ENCODE measurements around the gene ZNF100. TPM values are rescaled to one million over a fixed set of nuclear protein-coding genes. Genes with fewer than 3 reads are reported as not detected.
"Not testable (repeated sequence)": the region's sequence is repeated elsewhere in the genome, so short reads cannot be mapped to it uniquely, and the experiment has no call there.

Gene ZNF100
- total RNA-seq, 1 donor, result 5.2 TPM

DNA sequence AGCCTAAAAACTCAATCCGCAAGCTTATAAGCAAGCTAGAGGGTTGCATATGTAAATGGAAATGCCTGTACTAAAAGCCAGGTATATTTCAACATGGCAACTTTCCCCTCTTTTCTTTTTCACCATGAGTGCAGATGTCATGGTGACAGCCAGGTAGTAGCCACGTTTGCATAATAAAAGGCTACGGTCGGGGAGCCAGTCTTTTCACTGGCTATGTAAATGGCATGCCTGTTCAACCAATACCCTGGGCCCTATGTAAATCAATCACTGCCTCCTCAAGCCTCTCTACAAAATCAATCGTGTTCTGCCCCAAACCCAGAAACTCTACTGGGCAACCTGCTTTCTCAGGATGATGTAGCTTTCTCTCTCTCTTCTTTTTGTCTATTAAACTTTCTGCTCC is 87.4 kb downstream of the ZNF100 start:
- DNase-seq (ENCODE audit: low read depth), result no peak

DNA sequence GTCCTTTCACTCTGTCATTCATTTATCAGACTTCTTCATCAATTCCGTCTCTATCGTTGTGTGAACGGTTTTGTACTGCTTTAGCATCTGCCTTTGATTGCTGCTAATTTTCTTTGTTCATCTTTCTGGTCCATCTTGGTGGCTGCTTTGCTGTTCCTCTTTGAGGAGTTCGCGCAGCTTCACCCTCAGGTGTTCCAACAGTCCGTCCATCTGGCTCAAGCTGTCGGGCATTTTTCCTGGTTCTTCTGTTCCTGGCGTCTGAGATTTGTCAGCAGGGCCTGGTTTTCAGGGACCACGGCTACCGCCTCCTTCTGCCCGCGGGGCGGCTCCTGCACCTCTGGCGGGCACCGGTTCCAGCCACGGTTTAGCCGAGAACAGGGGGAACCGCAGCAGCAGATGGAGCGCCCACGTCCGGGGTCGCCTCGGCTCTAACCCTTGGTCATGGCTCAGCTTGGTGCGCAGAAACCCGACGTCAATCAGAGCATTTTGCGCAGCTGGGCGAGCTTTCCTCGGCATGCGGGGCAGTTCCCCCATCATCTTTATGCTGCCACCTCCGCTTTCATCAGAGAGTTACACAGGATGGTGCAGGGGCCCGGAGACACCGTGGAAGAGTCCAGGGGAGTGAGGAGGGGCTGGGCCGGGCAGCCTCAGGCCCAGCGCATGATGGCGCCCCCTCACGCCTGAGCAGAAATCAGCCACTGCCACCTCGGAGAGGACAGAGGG is 89.5 kb downstream of the ZNF100 start:
- no peak for DNase-seq (ENCODE audit: low read depth)
- TF ChIP-seq, protein P1, sequence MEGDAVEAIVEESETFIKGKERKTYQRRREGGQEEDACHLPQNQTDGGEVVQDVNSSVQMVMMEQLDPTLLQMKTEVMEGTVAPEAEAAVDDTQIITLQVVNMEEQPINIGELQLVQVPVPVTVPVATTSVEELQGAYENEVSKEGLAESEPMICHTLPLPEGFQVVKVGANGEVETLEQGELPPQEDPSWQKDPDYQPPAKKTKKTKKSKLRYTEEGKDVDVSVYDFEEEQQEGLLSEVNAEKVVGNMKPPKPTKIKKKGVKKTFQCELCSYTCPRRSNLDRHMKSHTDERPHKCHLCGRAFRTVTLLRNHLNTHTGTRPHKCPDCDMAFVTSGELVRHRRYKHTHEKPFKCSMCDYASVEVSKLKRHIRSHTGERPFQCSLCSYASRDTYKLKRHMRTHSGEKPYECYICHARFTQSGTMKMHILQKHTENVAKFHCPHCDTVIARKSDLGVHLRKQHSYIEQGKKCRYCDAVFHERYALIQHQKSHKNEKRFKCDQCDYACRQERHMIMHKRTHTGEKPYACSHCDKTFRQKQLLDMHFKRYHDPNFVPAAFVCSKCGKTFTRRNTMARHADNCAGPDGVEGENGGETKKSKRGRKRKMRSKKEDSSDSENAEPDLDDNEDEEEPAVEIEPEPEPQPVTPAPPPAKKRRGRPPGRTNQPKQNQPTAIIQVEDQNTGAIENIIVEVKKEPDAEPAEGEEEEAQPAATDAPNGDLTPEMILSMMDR (IDR thresholded peaks at IDR 0.05; ENCODE audit: insufficient read depth, low read length), result no peak
- H3K4me3 ChIP-seq (ENCODE audit: low read depth, low read length), result no peak overlapping the region

More for the DNA sequence above, 87.4 kb downstream of the ZNF100 start:
- H3K4me3 ChIP-seq (ENCODE audit: low read depth, low read length), result no peak overlapping the region
- TF ChIP-seq, protein P1 (IDR thresholded peaks at IDR 0.05; ENCODE audit: insufficient read depth, low read length), result no peak

DNA sequence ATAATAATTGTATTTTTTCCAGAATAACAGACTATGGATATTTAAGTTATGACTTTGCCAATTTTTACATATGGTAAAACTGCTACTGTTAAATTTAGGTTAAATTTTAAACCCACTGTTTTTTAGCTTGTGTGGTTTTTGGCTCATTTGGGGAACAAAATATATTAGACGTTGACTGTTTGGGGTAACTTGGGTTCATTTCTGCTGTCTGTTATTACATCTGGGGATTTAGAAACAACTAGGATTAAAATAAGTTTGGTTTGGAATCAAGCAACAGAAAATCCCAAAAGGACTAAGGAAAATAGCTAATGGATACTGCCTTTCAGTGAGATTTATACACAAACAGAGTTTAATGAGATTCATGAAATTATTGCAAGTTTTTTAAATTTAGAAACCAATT is 92.9 kb downstream of the ZNF100 start:
- TF ChIP-seq, protein P1 (IDR thresholded peaks at IDR 0.05; ENCODE audit: insufficient read depth, low read length), result no peak
- H3K4me3 ChIP-seq (ENCODE audit: low read depth, low read length), result no peak overlapping the region

DNA sequence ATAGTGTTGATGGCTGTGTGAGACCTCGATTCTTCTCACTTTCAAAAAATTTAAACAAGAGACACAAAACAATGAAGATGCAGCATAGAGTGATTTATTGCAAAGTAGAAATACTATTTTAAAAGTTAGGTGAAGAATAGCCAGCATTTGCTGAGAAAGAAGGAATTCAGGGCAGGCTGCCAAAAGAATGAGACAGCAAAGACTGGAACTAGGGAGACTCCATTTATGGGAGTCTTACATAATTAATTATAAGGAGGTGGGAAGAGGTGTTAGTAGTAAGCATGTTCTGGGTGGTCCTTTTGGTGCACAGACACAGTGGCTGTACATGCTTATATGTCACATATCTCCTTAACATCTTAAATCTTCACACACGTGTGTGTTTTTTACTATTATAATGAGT is 93.9 kb downstream of the ZNF100 start:
- DNase-seq (ENCODE audit: low read depth); H3K4me3 ChIP-seq (ENCODE audit: low read depth, low read length): not testable (repeated sequence)

More for the DNA sequence above, 92.9 kb downstream of the ZNF100 start:
- no peak for DNase-seq (ENCODE audit: low read depth)

Small RNA genes lying within 50 kb of the gene (small RNA-seq; reads per million reads assigned to genes)
- not detected for gene VN1R84P

Other genes with a start within 250 kb of the ZNF100 start
- 9.8 and 13.6 TPM in 2 replicates for gene ZNF43, start 68.6 kb upstream of the ZNF100 start, total RNA-seq (ENCODE audit: low replicate concordance)
- 0.09 and 1.5 TPM in 2 replicates for gene ZNF208, start 243.4 kb upstream of the ZNF100 start, total RNA-seq (ENCODE audit: low replicate concordance)

All from fibroblast of the aortic adventitia (primary cell).